HEK293T (cell line): Measurements from ENCODE around the gene ACOT7.

ENCODE experiments used
- CTCF ChIA-PET: fragments of 350-600 bp; formaldehyde crosslinking; extraction: SDS; loops from one replicate; lab custom pipeline; 2021; ENCODE audit warnings: antibody characterized with exemption, inconsistent platforms; lab: Yijun Ruan, JAX
- POLR2A ChIA-PET: fragments of 350-600 bp; formaldehyde crosslinking; extraction: SDS; loops from one replicate; lab custom pipeline; 2020; ENCODE audit warnings: antibody characterized with exemption, inconsistent platforms; lab: Yijun Ruan, JAX
- DNase-seq: peaks from one replicate; pipeline ENCODE4 v3.0.0; 2012; ENCODE audit warnings: mixed read lengths; ENCODE audit errors: extremely low spot score
- ARNT ChIP-seq: fragments of 450-650 bp; IDR thresholded peaks from 2 replicates; pipeline ENCODE4 v1.6.1; 2017; ENCODE audit warnings: mild to moderate bottlenecking
- BHLHE40 ChIP-seq: fragments of 450-650 bp; IDR thresholded peaks from 2 replicates; pipeline ENCODE4 v1.6.1; 2016; ENCODE audit warnings: mild to moderate bottlenecking, moderate library complexity, borderline replicate concordance
- CTBP1 ChIP-seq: fragments of 450-650 bp; IDR thresholded peaks from 2 replicates; pipeline ENCODE4 v1.6.1; 2016; ENCODE audit warnings: borderline replicate concordance
- ELF4 ChIP-seq: fragments of 450-650 bp; IDR thresholded peaks from 2 replicates; pipeline ENCODE4 v1.6.1; 2017; ENCODE audit warnings: antibody characterized with exemption
- FOXA1 ChIP-seq: fragments of 450-650 bp; IDR thresholded peaks from 2 replicates; pipeline ENCODE4 v1.6.1; 2016; ENCODE audit warnings: mild to moderate bottlenecking
- FOXK2 ChIP-seq: fragments of 450-650 bp; IDR thresholded peaks from 2 replicates; pipeline ENCODE4 v1.6.1; 2016; ENCODE audit warnings: mild to moderate bottlenecking
- FOXM1 ChIP-seq: fragments of 450-650 bp; IDR thresholded peaks from 2 replicates; pipeline ENCODE4 v1.6.1; 2017; ENCODE audit warnings: mild to moderate bottlenecking, borderline replicate concordance
- HDGF ChIP-seq: fragments of 450-650 bp; IDR thresholded peaks from 2 replicates; pipeline ENCODE4 v1.6.1; 2017; ENCODE audit warnings: antibody characterized with exemption, borderline replicate concordance
- L3MBTL2 ChIP-seq: fragments of 450-650 bp; conservative IDR thresholded peaks from 2 replicates; pipeline ENCODE4 v1.6.1; 2016; ENCODE audit warnings: mild to moderate bottlenecking
- LEF1 ChIP-seq: fragments of 450-650 bp; IDR thresholded peaks from 2 replicates; pipeline ENCODE4 v1.6.1; 2017; ENCODE audit warnings: mild to moderate bottlenecking, borderline replicate concordance
- NFRKB ChIP-seq: fragments of 450-650 bp; IDR thresholded peaks from 2 replicates; pipeline ENCODE4 v1.6.1; 2016; ENCODE audit warnings: mild to moderate bottlenecking, moderate library complexity
- PKNOX1 ChIP-seq: fragments of 450-650 bp; IDR thresholded peaks from 2 replicates; pipeline ENCODE4 v1.6.1; 2016
- SP1 ChIP-seq: fragments of 450-650 bp; IDR thresholded peaks from 2 replicates; pipeline ENCODE4 v1.6.1; 2017
- SUZ12 ChIP-seq: fragments of 450-650 bp; IDR thresholded peaks from 2 replicates; pipeline ENCODE4 v1.6.1; 2016; ENCODE audit warnings: mild to moderate bottlenecking
- TARDBP ChIP-seq: fragments of 450-650 bp; IDR thresholded peaks from 2 replicates; pipeline ENCODE4 v1.6.1; 2016
- ZNF384 ChIP-seq: fragments of 450-650 bp; IDR thresholded peaks from 2 replicates; pipeline ENCODE4 v1.6.1; 2016

The ACOT7 gene

GRCh38 chr1:6294890-6295556 lies 98.5 kb downstream of the ACOT7 start:
- ChIA-PET POLR2A (no interaction called here), CTCF (no interaction called here)
- TF ChIP-seq CTBP1, result no peak
- no peak for TF ChIP-seq SP1
- TF ChIP-seq ELF4, result no peak
- no peak for TF ChIP-seq ARNT
- TF ChIP-seq BHLHE40, result no peak
- TF ChIP-seq TARDBP, result no peak
- TF ChIP-seq NFRKB, result no peak
- TF ChIP-seq LEF1, result no peak
- TF ChIP-seq FOXA1, result no peak
- TF ChIP-seq L3MBTL2, result no peak
- no peak for TF ChIP-seq ZNF384
- no peak for DNase-seq

- TF ChIP-seq PKNOX1 (no peak), FOXK2 (no peak), CTBP1 (no peak), LEF1 (no peak), SUZ12 (no peak), HDGF (no peak), ZNF384 (no peak), L3MBTL2 (no peak), FOXM1 (no peak), TARDBP (no peak), ARNT (no peak), BHLHE40 (no peak), ELF4 (no peak), FOXA1 (no peak), SP1 (no peak), NFRKB (no peak)
- no peak for DNase-seq
- ChIA-PET POLR2A (no interaction called here), CTCF (no interaction called here)
Measured at GRCh38 chr1:6294080-6294889, 99.3 kb downstream of the ACOT7 start.

GRCh38 chr1:6292102-6292501 lies 101.5 kb downstream of the ACOT7 start:
- POLR2A ChIA-PET, result no interaction called here
- CTCF ChIA-PET, result no interaction called here
- no peak for TF ChIP-seq LEF1
- DNase-seq, result no peak

GRCh38 chr1:6288665-6289064 lies 104.9 kb downstream of the ACOT7 start:
- POLR2A ChIA-PET, result no interaction called here

GRCh38 chr1:6288026-6288425 lies 105.5 kb downstream of the ACOT7 start:
- no peak for DNase-seq
- TF ChIP-seq BHLHE40 (no peak), L3MBTL2 (no peak), PKNOX1 (no peak), FOXK2 (no peak), FOXM1 (no peak), ZNF384 (no peak), SUZ12 (no peak), NFRKB (no peak), TARDBP (no peak), HDGF (no peak), SP1 (no peak), FOXA1 (no peak), LEF1 (no peak), ELF4 (no peak), ARNT (no peak), CTBP1 (no peak)
- ChIA-PET CTCF (no interaction called here), POLR2A (no interaction called here)

More at GRCh38 chr1:6288665-6289064, 104.9 kb downstream of the ACOT7 start:
- CTCF ChIA-PET, result no interaction called here
- no peak for TF ChIP-seq L3MBTL2
- TF ChIP-seq SUZ12, result no peak
- TF ChIP-seq NFRKB, result no peak
- no peak for TF ChIP-seq LEF1
- no peak for TF ChIP-seq PKNOX1
- TF ChIP-seq ARNT, result no peak
- TF ChIP-seq FOXK2, result no peak
- no peak for TF ChIP-seq FOXM1
- no peak for TF ChIP-seq FOXA1
- TF ChIP-seq ZNF384, result no peak
- TF ChIP-seq SP1, result no peak
- no peak for TF ChIP-seq ELF4
- TF ChIP-seq TARDBP, result no peak
- TF ChIP-seq CTBP1, result no peak
- DNase-seq, result no peak

- POLR2A ChIA-PET, result no interaction called here
- TF ChIP-seq SUZ12 (no peak), ELF4 (no peak), CTBP1 (no peak), SP1 (no peak)
- CTCF ChIA-PET, result interaction anchor here (0.6 kb wide), 1 partner anchor 169 kb away, joined by 4 read pairs; no protein-coding TSS in a partner anchor
- no peak for DNase-seq
Measured at GRCh38 chr1:6287431-6287886, 106.1 kb downstream of the ACOT7 start.
